G401 (cell line): ENCODE data around the gene GSK3B. TPM values are rescaled to one million over a fixed set of nuclear protein-coding genes. Genes with fewer than 3 reads are reported as not detected.

Experiments used
- DNase-seq: peaks from one replicate; pipeline ENCODE4 v3.0.0-alpha.2; 2015; ENCODE audit warnings: low spot score
- in situ Hi-C: cut with HindIII; loops from 2 replicates; pipeline ENCODE4 v1.10.0; 2016; ENCODE audit warnings: low sequenced_read_pairs, mixed read lengths
- total RNA-seq: library from RNA; depleted of rRNA; stranded (reverse); fragments of >200 nt; shearing (Covaris generic); gene quantifications from 2 replicates; pipeline ENCODE4 v1.2.3, GENCODE V29; 2014

GSK3B gene
- total RNA-seq, 1 experiment from 2014 or later = 22.7 TPM

DNA sequence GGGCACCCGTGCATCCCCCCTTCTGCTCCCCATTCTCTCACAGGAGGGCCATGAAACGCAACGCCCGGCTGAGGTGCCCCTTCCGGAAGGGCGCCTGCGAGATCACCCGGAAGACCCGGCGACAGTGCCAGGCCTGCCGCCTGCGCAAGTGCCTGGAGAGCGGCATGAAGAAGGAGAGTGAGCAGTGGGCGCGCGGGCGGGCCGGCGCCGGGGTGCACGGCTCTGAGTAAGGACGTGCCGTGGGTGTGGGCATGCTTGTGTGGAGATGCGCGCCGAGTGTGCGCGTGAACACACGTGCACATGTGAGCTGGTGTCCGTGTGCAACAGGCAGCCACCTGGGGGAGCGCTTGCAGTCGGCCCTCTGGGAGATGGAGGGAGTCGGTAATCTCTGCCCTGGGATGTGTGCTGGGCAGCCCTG is 284.2 kb downstream of the GSK3B start:
- DNase-seq = peak; percentile 28
- in situ Hi-C loops = no loop called here

DNA sequence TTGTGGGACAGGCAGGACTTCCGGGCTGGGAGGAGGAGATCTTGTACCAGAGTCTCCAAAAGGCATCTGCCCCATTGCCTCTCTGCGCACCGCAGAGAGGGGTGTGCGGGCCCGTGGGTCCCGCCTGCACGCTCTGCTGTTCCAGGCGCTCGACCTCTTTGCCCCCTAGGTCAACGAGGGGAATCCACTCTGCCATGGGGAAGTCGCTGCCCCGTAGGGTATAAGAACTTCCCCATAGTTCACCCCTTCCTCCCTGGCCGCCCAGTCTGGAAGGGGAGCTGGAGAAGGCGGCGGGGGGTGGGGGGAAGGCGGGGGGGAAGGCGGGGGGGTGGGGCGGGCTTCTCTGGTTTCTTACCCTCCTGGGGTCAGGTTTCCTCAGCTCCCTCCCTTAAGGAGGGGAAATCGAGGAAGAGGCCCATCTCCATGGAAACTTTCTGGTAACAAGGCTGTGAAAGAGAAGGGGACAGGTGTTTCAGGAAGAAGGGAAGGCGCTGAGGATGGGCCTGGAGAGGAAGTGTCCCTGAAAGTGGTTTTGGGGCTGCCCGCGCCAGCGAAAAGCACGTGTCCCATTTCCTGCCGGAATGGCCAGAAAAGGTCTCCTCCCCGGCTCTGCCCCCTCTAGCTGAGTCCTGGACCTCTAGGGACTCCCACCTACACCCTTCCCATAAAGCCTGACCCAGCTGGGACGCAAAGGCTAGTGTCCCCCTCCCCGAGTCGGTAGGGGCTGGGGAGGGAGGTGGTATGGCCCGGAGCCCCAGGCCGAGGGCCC is 284.8 kb downstream of the GSK3B start:
- in situ Hi-C loops = no loop called here
- no peak for DNase-seq

DNA sequence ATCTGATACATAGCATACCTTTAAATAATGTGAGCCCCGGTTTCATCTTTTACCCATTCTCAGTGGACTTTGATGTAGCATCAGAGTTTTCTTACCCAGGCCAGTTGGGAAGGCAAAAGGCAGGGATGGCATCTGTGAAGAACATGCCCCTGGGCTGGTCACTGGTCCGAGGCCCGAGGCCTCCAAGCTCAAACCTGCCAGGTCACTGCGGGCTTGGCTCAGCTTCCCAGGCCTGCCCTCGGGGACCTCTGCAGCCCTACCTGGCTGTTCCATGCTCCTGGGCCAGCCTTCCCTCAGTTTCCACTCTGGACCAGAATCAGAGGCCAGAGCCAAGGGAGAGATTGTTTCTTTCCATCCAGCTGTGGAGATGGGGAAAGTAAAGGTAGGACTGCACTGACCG is 285.4 kb downstream of the GSK3B start:
- no peak for DNase-seq
- in situ Hi-C loops = no loop called here

DNA sequence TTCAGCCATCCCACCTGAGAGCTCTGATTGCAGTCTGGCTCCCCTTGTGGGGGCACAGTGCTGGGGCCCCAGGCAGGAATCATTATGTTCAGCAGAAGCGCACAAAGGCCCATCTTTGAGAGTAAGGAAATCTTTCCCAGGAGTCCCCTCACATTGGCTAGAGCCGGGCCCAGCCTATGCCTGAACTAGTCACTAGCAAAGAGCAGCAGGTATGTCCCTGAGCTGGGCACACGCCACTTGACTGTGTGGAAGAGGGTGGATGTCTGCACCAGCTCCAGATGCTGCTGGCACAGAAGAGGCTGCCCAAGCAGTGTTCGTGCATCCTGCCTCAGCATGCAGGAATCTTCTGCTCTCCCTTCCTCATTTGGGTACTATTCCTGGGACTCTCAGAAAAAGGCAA is 286.0 kb downstream of the GSK3B start:
- no peak for DNase-seq
- in situ Hi-C loops = no loop called here

DNA sequence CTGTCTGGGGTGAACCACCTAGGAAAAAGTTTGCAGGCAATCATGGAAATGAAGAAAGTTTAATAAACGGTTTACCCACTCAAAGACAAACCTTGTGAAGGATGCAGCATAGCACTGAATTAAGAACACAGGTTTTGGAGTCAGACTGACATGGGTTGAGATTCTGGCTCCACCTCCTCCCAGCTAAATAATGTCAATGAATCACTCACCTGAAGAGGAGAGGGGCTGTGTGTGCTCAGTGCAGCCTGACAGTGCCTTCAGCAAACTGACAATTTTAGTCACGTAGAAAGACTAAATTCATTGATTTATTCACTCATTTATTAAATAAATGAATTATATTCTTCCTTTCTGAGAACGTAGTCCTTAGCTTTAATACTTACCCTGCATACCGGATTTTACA is 293.4 kb downstream of the GSK3B start:
- DNase-seq = no peak
- in situ Hi-C loops = no loop called here

DNA sequence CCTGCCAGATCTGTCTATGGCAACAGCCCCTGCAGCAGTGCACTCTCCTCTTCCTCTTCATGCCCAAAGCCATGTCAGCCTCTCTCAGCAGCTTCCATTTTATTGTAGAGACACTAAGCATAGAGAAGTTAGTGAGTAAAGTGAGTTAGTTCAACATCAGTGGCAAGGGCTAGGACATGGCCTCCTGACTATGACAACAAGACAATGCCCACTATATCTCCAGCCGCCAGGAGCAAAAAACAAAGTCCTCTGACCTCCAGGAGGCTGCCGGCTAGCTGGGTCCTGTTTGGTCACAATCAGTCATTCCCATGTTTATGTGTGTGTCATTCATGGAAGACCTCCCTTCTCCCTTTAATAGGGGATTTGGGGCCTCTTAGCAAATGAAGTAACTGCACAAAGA is 297.5 kb downstream of the GSK3B start:
- no peak for DNase-seq
- in situ Hi-C loops = no loop called here

DNA sequence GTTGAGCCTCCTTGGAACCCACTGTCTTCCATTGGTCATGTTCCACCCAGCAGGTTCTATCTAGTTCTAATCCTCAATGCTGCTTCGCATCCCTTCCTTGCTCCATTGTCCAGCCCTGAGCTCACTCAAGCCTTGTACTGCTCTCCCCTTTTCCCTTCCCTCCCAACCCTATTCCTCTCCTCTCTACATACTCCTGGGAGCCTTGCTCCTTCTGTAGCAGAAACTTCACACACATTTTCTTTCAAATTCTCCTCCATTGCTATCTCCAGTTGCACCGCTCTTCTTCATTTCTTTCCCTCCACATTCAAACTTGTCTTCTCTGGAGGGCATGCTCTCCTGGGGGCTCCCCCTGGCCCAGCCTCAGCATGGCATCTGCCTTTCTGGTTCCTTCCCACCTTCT is 297.9 kb downstream of the GSK3B start:
- in situ Hi-C loops = no loop called here
- DNase-seq = no peak

DNA sequence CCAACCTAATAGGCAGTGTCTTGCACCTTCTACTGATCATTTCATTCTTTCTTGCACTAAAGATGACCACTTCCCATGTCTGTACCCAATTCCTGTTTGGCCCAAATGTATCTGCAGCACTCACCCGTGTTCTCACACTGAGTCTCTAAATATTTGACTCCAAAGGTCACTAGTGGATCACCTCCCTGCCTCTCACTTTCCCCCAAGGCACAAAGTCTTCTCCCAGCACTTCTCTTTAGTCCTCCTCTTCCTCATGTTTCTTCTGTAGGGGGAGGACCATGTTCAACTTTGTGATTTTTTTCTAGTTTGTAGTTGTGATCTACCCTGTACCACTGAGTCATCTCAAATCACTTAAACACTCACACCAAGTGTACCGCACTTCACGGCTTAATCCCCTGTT is 298.4 kb downstream of the GSK3B start:
- no peak for DNase-seq
- in situ Hi-C loops = no loop called here

DNA sequence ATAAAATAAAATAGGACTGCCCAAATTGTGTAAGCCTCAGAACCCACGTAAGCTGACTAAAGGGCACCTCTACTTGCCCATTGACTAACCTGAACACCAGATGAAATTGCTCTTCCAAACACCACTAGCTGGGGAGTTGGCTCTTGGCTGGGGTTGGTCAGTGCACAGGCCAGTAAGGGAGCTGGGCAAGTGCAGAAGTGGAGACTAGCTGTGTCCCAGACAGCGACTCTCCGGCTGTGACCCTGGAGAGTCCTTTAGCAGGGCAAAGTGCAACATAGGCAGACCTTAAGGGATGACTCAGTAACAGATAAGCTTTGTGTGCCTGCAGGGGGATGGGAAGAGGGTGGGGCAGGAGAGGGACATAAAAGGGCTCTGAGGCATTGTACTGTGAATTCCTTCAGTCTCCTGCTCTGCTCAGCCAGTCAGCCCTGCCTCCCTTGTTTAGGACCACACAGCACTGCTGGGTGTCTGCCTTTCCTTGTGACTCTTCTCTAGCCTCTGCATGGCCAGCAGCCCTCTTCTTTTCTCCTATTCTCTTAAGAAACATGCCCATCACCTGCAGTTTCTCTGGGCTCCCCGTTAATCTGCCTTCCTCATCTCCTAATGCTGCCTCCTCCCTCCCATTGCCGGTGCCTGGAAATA is 299.2 kb downstream of the GSK3B start:
- in situ Hi-C loops = no loop called here
- no peak for DNase-seq

DNA sequence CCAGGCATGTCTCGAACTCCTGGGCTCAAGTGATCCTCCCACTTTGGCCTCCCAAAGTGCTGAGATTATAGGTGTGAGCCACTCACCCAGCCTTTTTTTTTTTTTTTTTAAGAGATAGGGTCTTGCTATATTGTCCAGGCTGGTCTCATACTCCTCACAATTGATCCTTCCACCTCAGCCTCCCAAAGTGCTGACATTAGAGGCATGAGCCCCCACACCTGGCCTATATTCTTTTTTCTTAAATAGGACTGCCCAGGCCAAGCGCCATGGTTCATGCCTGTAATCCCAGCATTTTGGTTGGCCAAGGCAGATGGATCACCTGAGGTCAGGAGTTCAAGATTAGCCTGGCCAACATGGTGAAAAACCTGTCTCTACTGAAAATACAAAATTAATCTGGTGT is 299.8 kb downstream of the GSK3B start:
- in situ Hi-C loops = no loop called here
- DNase-seq = no peak

DNA sequence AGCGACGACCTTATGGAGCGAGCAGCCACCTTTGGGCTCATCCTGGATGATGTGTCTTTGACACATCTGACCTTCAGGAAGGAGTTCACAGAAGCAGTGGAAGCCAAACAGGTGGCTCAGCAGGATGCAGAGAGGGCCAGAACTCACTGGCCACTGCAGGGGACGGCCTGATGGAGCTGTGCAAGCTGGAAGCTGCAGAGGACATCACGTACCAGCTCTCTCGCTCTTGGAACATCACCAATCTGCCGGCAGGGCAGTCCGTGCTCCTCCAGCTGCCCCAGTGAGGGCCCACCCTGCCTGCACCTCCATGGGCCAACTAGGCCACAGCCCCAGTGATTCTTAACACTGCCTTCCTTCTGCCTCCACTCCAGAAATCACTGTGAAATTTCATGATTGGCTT is 302.0 kb downstream of the GSK3B start:
- no peak for DNase-seq
- in situ Hi-C loops = no loop called here

DNA sequence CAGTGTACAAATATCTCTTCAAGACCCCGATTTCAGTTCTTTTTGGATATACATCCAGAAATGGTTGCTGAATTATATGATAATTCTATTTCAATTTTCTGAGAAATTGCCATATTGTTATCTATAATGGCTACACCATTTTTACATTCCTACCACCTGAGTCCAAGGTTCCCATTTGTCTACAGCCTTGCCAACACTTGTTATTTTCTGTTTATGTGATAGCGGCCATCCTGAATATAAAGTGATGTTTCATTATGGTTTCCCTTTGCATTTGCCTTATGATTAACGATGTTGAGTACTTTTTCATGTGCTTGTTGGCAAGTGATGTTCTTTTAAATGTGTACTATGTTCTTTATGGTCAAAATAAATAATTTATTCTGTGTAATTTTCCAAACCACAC is 303.9 kb downstream of the GSK3B start:
- DNase-seq = no peak
- in situ Hi-C loops = no loop called here

DNA sequence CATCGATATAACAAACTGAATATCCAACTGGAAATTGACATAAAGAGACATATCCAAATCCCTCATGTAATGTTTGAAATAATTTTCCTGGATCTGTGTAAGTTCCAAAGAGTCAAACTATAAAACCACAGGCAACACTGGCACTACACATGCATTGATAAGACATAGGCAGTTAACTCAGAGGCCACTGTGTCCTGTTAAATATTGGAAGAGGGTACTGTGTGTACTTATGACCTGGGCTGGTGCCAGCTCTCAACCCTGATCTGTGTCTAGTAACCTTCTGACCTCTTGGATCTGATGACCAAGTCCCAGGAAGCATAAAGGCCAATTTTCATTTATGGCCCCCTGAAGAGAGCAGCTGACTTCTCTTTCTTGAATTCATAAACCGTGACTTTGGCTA is 307.8 kb downstream of the GSK3B start:
- in situ Hi-C loops = no loop called here
- no peak for DNase-seq

DNA sequence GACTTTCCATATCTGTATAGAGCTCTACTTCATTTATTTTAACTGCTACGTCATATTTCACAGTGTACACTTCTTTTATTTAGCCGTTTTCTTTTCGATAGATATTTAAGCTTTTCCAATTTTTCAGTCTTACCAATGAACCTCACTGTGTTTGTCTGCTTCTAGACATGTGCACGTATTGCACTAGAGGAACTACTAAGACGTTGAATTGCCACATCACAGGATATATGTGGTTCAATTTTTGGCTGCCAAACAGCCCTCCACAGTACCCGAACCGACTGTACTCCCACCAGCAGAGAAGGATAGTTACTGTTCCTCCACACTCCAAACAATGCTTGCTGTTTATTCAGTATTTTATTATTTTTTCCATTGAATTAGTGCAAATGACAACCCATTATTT is 310.4 kb downstream of the GSK3B start:
- in situ Hi-C loops = no loop called here

DNA sequence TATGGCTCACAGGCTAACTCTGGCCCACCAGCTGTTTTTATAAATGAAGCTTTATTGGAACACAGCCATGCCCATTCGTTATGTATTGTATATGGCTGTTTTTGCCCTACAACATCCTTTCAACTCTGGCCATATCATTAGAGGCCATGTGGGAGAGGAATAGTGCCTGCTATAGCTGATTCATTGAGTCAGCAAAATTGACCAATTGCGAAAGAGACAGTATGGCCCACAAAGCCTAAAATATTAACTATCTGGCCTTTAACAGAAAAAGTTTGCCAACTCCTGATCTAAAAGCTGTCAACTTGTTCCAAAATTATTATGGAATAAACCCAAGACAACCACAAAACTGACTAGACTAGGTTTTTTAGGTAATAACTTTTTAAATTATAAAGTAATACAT is 311.0 kb downstream of the GSK3B start:
- no peak for DNase-seq
- in situ Hi-C loops = no loop called here

More for the DNA sequence above, 310.4 kb downstream of the GSK3B start:
- DNase-seq = no peak

DNA sequence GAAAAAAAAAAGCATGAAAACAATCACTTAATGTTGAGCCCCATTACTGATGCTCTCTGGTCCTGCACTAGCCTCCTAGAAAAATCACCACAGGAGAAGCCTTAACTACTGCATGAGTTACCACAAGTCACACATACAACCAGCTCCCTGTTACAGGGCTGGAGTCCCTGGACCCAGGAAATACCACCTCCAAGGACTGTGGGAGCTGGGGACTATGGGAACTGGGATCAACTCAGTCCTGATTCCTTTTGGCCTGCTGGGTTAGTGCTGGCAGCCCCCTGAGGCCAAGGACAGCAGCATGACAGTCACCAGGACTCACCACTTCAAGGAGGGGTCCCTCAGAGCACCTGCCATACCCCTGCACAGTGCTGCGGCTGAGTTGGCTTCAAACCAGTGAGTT is 311.8 kb downstream of the GSK3B start:
- in situ Hi-C loops = no loop called here
- DNase-seq = no peak

DNA sequence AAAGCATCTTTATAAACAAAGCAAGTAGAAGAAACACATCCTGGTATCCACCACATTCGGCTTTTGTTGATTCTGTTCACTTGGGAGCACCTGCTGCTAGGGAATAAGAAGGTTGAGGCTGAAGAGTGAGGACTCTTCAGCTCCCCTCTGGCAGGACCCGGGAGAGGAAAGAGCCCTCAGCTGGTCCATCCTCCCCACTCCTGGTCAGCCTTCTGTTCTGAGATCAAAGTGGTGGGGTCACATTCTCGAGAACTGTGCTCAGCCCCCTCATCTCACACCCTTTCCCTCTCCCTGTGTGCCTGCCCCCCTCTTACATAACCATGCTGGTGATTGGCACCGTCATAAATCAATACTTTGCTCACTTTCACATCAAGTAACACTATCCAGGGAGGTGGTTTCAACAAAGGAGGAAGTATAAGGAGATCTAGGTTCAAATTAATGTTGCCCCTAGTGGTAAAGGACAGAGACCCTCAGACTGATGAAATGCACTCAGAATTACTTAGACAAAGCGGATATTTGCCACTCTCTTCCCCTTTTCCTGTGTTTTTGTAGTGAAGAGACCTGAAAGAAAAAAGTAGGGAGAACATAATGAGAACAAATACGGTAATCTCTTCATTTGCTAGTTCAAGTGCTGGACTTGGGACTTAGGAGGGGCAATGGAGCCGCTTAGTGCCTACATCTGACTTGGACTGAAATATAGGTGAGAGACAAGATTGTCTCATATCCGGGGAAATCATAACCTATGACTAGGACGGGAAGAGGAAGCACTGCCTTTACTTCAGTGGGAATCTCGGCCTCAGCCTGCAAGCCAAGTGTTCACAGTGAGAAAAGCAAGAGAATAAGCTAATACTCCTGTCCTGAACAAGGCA is 312.7 kb downstream of the GSK3B start, which contains the start of gene NR1I2:
Gene NR1I2, plus strand, starts transcription at position 772 of the 869 bp plus-strand sequence.
- in situ Hi-C loops = no loop called here
- no peak for DNase-seq

DNA sequence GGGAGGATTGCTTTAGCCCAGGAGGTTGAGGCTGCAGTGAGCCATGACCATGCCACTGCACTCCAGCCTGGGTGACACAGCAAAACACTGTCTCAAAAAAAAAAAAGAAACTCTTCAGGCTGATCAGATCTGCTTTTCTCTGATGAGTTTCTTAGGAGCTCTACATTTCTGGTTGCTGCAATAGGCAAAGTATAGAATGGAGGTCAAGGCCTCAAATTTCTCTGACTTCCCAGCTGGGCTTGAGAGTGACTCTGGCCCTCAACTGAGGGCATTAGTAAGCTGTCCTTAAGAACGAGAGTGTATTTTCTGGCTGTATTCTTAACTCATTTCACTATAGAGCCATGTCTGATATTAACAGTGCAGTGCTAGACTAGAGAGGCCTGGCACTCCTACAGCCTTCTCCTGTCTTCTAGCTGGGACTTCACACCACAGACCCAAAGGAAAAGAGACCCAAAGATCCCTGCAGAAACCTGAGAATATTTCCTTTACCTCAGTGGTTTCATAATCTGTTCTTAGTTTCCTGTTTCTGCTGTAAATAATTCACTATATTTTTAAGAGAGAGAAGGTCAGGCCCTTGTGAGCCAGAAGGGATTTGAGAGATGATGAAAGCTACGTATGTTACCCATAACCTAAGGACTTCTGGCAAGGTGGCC is 314.4 kb downstream of the GSK3B start:
- DNase-seq = no peak
- in situ Hi-C loops = no loop called here

DNA sequence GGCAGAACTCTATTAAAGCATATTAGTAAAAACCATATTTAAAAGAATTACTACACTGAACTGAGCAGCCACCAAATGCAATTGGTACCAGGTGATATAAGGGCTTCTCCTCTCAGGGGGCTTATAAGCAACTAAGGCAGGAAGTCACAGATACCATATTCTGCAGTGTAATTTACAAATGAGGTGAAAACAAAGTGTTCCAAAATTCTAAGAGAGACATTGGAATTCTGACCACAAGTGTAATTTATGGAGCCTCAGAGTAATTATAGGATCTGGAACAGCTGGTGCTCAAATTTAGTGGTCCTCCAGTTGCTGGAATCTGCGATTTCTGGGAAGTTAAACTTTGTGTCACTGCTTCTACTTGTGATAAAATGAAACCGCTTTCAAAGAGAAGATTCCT is 315.4 kb downstream of the GSK3B start:
- in situ Hi-C loops = no loop called here
- DNase-seq = no peak

DNA sequence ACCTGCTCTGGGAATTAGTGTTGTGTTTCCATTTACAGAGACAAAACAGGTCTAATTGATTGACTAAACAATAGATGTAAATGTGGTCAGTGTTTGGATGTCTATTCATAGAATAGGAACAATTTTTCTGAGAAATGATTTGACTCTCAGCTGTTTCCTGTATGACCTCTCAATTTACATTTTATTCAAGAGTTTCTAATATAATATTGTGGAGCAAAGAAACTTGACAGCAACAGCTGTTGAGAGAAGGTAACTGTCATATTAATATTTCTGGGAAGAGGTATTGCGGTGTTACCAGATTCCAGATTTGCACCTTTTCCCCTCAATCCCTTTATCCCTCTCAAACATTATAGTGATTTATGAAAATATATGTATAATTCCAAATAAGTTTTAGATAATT is 316.1 kb downstream of the GSK3B start:
- no peak for DNase-seq
- in situ Hi-C loops = no loop called here
